Smooth muscle cell (in vitro differentiated cells): ENCODE measurements around the gene PREPL. TPM values are rescaled to one million over a fixed set of nuclear protein-coding genes. Genes with fewer than 3 reads are reported as not detected.
A peak's percentile ranks its signal among the peaks of the same experiment; 100 is the strongest.

Experiments used
- DNase-seq: peaks from one replicate; lab custom pipeline; 2025; ENCODE audit not compliant: unreplicated experiment; lab: John Stamatoyannopoulos, UW
- H2AFZ ChIP-seq: fragments of 200-600 bp; sonication (generic); 2 replicates; pipeline ENCODE4 v1.6.0; 2016; ENCODE audit warnings: antibody characterized with exemption, low read depth, mild to moderate bottlenecking
- H3F3A ChIP-seq: fragments of 200-600 bp; sonication (generic); 2 replicates; pipeline ENCODE4 v1.6.0; 2017; ENCODE audit warnings: antibody characterized with exemption, low read depth
- H3K27ac ChIP-seq: fragments of 200-600 bp; sonication (generic); 2 replicates; pipeline ENCODE4 v1.5.1; 2016; ENCODE audit warnings: low read depth, mild to moderate bottlenecking
- H3K27me3 ChIP-seq: fragments of 200-600 bp; sonication (generic); 2 replicates; pipeline ENCODE4 v1.6.1; 2016; ENCODE audit warnings: low read depth, mild to moderate bottlenecking
- H3K36me3 ChIP-seq: fragments of 200-600 bp; sonication (generic); 2 replicates; pipeline ENCODE4 v1.5.1; 2016; ENCODE audit warnings: low read depth
- H3K4me1 ChIP-seq: fragments of 200-600 bp; sonication (generic); 2 replicates; pipeline ENCODE4 v1.5.1; 2016; ENCODE audit warnings: low read depth
- H3K4me2 ChIP-seq: fragments of 200-600 bp; sonication (generic); 2 replicates; pipeline ENCODE4 v1.6.0; 2016; ENCODE audit warnings: mild to moderate bottlenecking
- H3K4me3 ChIP-seq: fragments of 200-600 bp; sonication (generic); 2 replicates; pipeline ENCODE4 v1.5.1; 2016; ENCODE audit warnings: mild to moderate bottlenecking
- H3K79me2 ChIP-seq: fragments of 200-600 bp; sonication (generic); 2 replicates; pipeline ENCODE4 v1.6.0; 2016; ENCODE audit warnings: low read depth, mild to moderate bottlenecking
- H3K9ac ChIP-seq: fragments of 200-600 bp; sonication (generic); 2 replicates; pipeline ENCODE4 v1.6.0; 2016; ENCODE audit warnings: low read depth
- H3K9me3 ChIP-seq: fragments of 200-600 bp; sonication (generic); replicated peaks from 2 replicates; pipeline ENCODE4 v1.5.1; 2016; ENCODE audit warnings: low read depth
- H4K20me1 ChIP-seq: fragments of 200-600 bp; sonication (generic); 2 replicates; pipeline ENCODE4 v1.6.0; 2016; ENCODE audit warnings: low read depth
- WGBS: methylation state at CpG from one replicate; pipeline ENCODE4 v1.1.7; 2016; ENCODE audit warnings: low lambda C conversion rate; 5-methylcytosine and 5-hydroxymethylcytosine counted together
- polyA plus RNA-seq: library from polyadenylated mRNA; unstranded; fragments of >200 nt; fragmentation: Nextera tagmentation; extraction: Ambion mirVana; gene quantifications from 2 replicates; pipeline ENCODE4 v1.2.1, GENCODE V29; 2016
- total RNA-seq: library from RNA; depleted of rRNA; stranded (reverse); fragments of >200 nt; gene quantifications from 2 replicates; pipeline ENCODE4 v1.2.3, GENCODE V29; 2014
- TF ChIP-seq, protein P1 (sequence below): fragments of 200-600 bp; sonication (generic); IDR thresholded peaks from 2 replicates; pipeline ENCODE4 v1.5.1; 2017; ENCODE audit warnings: borderline replicate concordance, mild to moderate bottlenecking, antibody characterized with exemption; ENCODE audit not compliant: insufficient read depth, poor library complexity, severe bottlenecking

Gene PREPL
- total RNA-seq (43.8 and 45.4 TPM in 2 replicates), polyA plus RNA-seq (16.2 and 16.7 TPM in 2 replicates)

DNA sequence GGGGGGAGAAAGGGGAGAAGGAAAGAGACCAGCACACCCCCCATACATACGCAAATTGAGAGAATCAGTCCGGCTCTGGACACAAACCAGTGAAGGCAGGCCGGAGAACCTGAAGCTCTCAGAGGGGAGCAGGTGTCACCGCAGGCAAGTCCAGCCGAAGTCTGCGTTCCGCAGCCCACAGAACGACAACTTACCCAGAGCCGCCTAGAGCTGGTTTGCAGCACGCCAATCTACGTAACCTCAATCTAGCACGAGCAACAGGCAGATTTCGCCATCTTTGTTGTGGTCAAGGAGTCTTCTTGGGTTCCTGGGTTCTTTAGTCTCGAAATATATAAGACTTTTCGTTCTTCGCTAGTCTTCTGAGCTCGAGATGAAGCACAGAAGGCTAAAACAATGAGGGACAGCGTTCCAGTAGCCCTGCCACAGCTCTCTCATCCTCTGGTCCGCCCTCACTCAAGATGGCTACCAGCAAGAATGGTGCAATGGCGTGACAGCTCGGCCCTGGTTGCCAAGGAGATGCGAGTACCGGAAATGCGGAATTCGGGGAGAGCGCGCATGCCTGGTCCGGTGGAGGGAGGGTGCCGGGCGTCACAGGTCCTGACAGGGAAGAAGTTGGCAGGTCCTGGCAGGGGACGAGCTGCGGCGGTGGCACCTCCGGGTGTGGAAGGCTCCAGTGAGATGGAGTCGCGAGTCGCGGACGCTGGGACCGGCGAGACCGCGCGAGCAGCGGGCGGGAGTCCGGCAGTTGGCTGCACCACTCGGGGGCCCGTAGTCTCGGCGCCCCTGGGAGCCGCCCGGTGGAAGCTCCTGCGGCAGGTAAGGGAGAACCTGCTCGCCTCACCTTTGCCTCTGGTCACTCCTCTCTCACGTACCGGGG is at the start of gene PREPL, which contains the start of gene CAMKMT:
Gene PREPL, minus strand, starts transcription at position 165 of the 877 bp plus-strand sequence. CDS start 15,152 bp downstream, outside the sequence.
Gene CAMKMT, plus strand, starts transcription at position 618 of the 877 bp plus-strand sequence.
- Histone ChIP-seq H3K36me3 (no peaks in the 10 kb centered on the region), H3K79me2 (peaks cover 46% of the 10 kb centered on the region), H3K9ac (peak within 1 kb of the TSS; percentile 99), H3K27me3 (no peaks in the 10 kb centered on the region), H3K4me2 (peak within 1 kb of the TSS; percentile 92), H2AFZ (peak within 1 kb of the TSS; percentile 96), H3K4me1 (peaks cover 9% of the 10 kb centered on the region), H3K4me3 (peak within 1 kb of the TSS; percentile 73), H3F3A (no peaks in the 10 kb centered on the region), H4K20me1 (peaks cover 11% of the 10 kb centered on the region), H3K27ac (peak within 1 kb of the TSS; percentile 99), H3K9me3 (no peaks in the 10 kb centered on the region)
- WGBS = under 1% methylated on average over 57 of the region's 57 CpGs
- TF ChIP-seq, protein P1, sequence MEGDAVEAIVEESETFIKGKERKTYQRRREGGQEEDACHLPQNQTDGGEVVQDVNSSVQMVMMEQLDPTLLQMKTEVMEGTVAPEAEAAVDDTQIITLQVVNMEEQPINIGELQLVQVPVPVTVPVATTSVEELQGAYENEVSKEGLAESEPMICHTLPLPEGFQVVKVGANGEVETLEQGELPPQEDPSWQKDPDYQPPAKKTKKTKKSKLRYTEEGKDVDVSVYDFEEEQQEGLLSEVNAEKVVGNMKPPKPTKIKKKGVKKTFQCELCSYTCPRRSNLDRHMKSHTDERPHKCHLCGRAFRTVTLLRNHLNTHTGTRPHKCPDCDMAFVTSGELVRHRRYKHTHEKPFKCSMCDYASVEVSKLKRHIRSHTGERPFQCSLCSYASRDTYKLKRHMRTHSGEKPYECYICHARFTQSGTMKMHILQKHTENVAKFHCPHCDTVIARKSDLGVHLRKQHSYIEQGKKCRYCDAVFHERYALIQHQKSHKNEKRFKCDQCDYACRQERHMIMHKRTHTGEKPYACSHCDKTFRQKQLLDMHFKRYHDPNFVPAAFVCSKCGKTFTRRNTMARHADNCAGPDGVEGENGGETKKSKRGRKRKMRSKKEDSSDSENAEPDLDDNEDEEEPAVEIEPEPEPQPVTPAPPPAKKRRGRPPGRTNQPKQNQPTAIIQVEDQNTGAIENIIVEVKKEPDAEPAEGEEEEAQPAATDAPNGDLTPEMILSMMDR = no peak
- DNase-seq = peak; percentile 92

DNA sequence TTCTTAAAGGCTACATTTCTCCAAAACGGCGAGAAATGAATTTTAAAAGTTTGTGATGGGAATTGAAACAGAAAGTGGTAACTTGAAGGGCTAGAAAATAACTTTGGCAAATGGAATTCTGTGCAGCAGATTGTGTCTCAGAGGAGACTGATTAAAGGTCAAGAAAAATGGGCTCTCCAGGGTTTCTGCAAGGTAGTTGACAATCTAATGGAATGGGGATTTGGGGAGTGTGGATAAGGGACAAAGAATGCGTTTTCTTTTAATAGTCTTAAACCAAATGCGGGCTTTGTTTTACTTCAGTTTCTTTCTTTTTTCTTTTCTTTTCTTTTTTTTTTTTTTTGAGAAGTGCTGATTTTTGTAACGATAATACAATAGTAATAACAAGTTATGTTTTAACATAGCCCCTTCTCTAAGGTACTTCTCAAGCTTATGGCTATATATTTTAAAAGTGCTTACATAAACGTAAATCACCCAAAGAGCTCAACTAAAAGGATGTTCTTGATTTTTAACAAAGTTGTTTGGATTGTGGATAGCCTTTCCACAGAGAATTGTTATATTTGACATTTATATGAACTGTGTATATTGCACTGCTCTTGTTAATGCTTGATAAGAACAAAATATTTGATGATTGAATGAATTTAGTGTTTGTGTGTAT is 37.1 kb upstream of the PREPL start:
- Histone ChIP-seq H2AFZ (no peak overlapping the region), H3K9me3 (no peaks in the 10 kb centered on the region), H3K9ac (no peak overlapping the region), H4K20me1 (no peaks in the 10 kb centered on the region), H3K27ac (no peak overlapping the region), H3K4me1 (peaks cover 41% of the 10 kb centered on the region), H3K4me2 (no peak overlapping the region), H3K79me2 (no peaks in the 10 kb centered on the region), H3K27me3 (no peaks in the 10 kb centered on the region), H3K4me3 (no peak overlapping the region), H3K36me3 (no peaks in the 10 kb centered on the region), H3F3A (no peaks in the 10 kb centered on the region)
- TF ChIP-seq, protein P1 = no peak
- WGBS = 78% methylated on average over 6 of the region's 6 CpGs
- no peak for DNase-seq

DNA sequence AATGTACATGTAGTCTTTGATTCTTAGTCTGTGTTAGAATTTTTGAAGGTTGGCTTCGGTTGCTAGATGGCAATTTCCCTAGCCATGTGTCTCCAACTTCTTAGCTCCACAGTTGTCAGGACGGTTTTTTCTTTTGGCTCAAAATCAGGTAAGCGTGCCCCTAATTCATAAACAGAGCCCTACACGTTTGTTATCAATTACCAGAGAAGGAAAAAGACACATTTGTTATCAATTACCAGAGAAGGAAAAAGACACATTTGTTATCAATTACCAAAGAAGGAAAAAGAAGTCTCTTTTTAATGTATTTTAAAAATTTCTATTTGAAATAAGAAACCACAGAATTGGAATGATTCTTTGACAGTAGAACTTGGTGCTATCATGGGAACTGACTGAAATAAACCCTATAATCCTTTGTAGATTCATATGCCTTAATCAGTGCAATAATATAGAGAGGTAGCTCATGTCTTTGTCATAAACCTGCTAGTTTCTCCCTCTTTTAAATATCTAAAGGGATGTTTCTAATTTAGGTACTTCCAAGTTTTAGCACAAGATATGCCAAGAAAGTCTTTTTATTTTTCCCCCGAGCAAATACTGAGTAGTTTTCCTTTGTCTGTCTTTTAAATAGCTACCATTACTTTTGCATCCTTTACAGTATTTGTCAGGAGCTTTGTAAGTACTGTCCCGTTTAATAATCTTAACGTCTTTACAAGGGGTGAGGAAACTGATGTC is 36.3 kb upstream of the PREPL start:
- Histone ChIP-seq H3K4me3 (no peak overlapping the region), H3K9me3 (no peaks in the 10 kb centered on the region), H3K27me3 (no peaks in the 10 kb centered on the region), H3K79me2 (no peaks in the 10 kb centered on the region), H3K9ac (no peak overlapping the region), H2AFZ (no peak overlapping the region), H3K36me3 (no peaks in the 10 kb centered on the region), H3F3A (no peaks in the 10 kb centered on the region), H4K20me1 (no peaks in the 10 kb centered on the region), H3K4me2 (no peak overlapping the region), H3K27ac (no peak overlapping the region), H3K4me1 (peaks cover 41% of the 10 kb centered on the region)
- TF ChIP-seq, protein P1 = no peak
- 62% methylated on average over 7 of the region's 7 CpGs for WGBS
- no peak for DNase-seq
